HEK293 (cell line): ENCODE measurements around the gene PIP5K1C.

Experiments
- CTCF ChIA-PET: fragments of 350-600 bp; formaldehyde crosslinking; extraction: SDS; loops from one replicate; lab custom pipeline; 2021; ENCODE audit warnings: antibody characterized with exemption; lab: Yijun Ruan, JAX
- POLR2A ChIA-PET: fragments of 300-600 bp; formaldehyde crosslinking; extraction: SDS; loops from one replicate; lab custom pipeline; 2020; ENCODE audit warnings: antibody characterized with exemption, inconsistent platforms; lab: Yijun Ruan, JAX
- H3K27ac ChIP-seq: fragments of 200-500 bp; sonication (Bioruptor generic); 2 replicates; pipeline ENCODE4 v1.5.1; 2014; ENCODE audit warnings: low read depth, low read length, control low read depth, inconsistent platforms; ENCODE audit errors: extremely low read depth
- H3K36me3 ChIP-seq, 2 experiments: fragments of 200-500 bp in 1 of 2; sonication (Bioruptor generic) in 1 of 2; 1 replicate in 1 of 2; 2 replicates in 1 of 2; pipeline ENCODE4 v1.5.1; 2014 to 2017; ENCODE audit warnings: inconsistent platforms in 2 of 2, low read length in 2 of 2; ENCODE audit not compliant: control insufficient read depth in 2 of 2, insufficient read depth in 1 of 2
- H3K4me1 ChIP-seq: fragments of 200-500 bp; sonication (Bioruptor generic); 2 replicates; pipeline ENCODE4 v1.5.1; 2014; ENCODE audit warnings: mild to moderate bottlenecking, low read length, inconsistent platforms; ENCODE audit not compliant: control insufficient read depth, insufficient read depth
- H3K4me3 ChIP-seq: 2 replicates; pipeline ENCODE4 v1.5.1; 2011; ENCODE audit warnings: low read depth, mild to moderate bottlenecking, control low read depth, low read length, moderate library complexity
- H3K9me3 ChIP-seq: fragments of 200-500 bp; sonication (Bioruptor generic); 2 replicates; pipeline ENCODE4 v1.5.1; 2014; ENCODE audit warnings: low read depth, low read length, inconsistent platforms; ENCODE audit not compliant: control insufficient read depth, insufficient read depth
- EGR2 ChIP-seq: fragments of 450-650 bp; formaldehyde crosslinking; IDR thresholded peaks from 2 replicates; pipeline ENCODE4 v1.5.1; 2016; ENCODE audit warnings: low read depth, missing biosample characterization, missing genetic modification characterization
- KLF7 ChIP-seq: fragments of 450-650 bp; formaldehyde crosslinking; IDR thresholded peaks from 2 replicates; pipeline ENCODE4 v1.5.1; 2016; ENCODE audit warnings: missing biosample characterization, missing genetic modification characterization, borderline replicate concordance
- SCRT1 ChIP-seq: fragments of 450-650 bp; formaldehyde crosslinking; IDR thresholded peaks from 2 replicates; pipeline ENCODE4 v1.5.1; 2016; ENCODE audit warnings: missing biosample characterization, missing genetic modification characterization, borderline replicate concordance
- SCRT2 ChIP-seq: fragments of 450-650 bp; formaldehyde crosslinking; IDR thresholded peaks from 2 replicates; pipeline ENCODE4 v1.5.1; 2016; ENCODE audit warnings: missing biosample characterization, missing genetic modification characterization
- SP2 ChIP-seq: fragments of 450-650 bp; formaldehyde crosslinking; IDR thresholded peaks from 2 replicates; pipeline ENCODE4 v1.5.1; 2016; ENCODE audit warnings: missing biosample characterization, missing genetic modification characterization
- ZBTB48 ChIP-seq: fragments of 450-650 bp; formaldehyde crosslinking; IDR thresholded peaks from 2 replicates; pipeline ENCODE4 v1.5.1; 2016; ENCODE audit warnings: missing biosample characterization, missing genetic modification characterization
- ZFHX2 ChIP-seq: fragments of 450-650 bp; formaldehyde crosslinking; conservative IDR thresholded peaks from 2 replicates; pipeline ENCODE4 v1.5.1; 2016; ENCODE audit warnings: missing biosample characterization, missing genetic modification characterization
- ZNF133 ChIP-seq: fragments of 450-650 bp; formaldehyde crosslinking; IDR thresholded peaks from 2 replicates; pipeline ENCODE4 v1.5.1; 2016; ENCODE audit warnings: missing biosample characterization, missing genetic modification characterization
- ZNF391 ChIP-seq: fragments of 450-650 bp; formaldehyde crosslinking; IDR thresholded peaks from 2 replicates; pipeline ENCODE4 v1.5.1; 2016; ENCODE audit warnings: low read depth, missing biosample characterization, missing genetic modification characterization, borderline replicate concordance
- ZNF624 ChIP-seq: fragments of 450-650 bp; formaldehyde crosslinking; IDR thresholded peaks from 2 replicates; pipeline ENCODE4 v1.5.1; 2017; ENCODE audit warnings: missing biosample characterization, missing genetic modification characterization
- ZNF747 ChIP-seq: fragments of 450-650 bp; formaldehyde crosslinking; IDR thresholded peaks from 2 replicates; pipeline ENCODE4 v1.5.1; 2016; ENCODE audit warnings: missing biosample characterization, missing genetic modification characterization
- ZNF76 ChIP-seq: fragments of 450-650 bp; formaldehyde crosslinking; IDR thresholded peaks from 2 replicates; pipeline ENCODE4; 2016; ENCODE audit warnings: low read depth, missing biosample characterization, missing genetic modification characterization, borderline replicate concordance
- ZNF768 ChIP-seq: fragments of 450-650 bp; formaldehyde crosslinking; IDR thresholded peaks from 2 replicates; pipeline ENCODE4 v1.5.1; 2018; ENCODE audit warnings: missing biosample characterization, mild to moderate bottlenecking, missing genetic modification characterization
- ZSCAN30 ChIP-seq: fragments of 450-650 bp; IDR thresholded peaks from 2 replicates; pipeline ENCODE4 v1.5.1; 2018; ENCODE audit warnings: missing biosample characterization, mild to moderate bottlenecking, missing genetic modification characterization, moderate library complexity
- ZXDB ChIP-seq: fragments of 450-650 bp; formaldehyde crosslinking; IDR thresholded peaks from 2 replicates; pipeline ENCODE4 v1.5.1; 2016; ENCODE audit warnings: missing biosample characterization, missing genetic modification characterization
- TF ChIP-seq, protein P1 (sequence below): fragments of 450-650 bp; formaldehyde crosslinking; IDR thresholded peaks from 2 replicates; pipeline ENCODE4 v1.5.1; 2016; ENCODE audit warnings: missing biosample characterization, missing genetic modification characterization
- TF ChIP-seq, protein P2 (sequence below): fragments of 450-650 bp; formaldehyde crosslinking; conservative IDR thresholded peaks from 2 replicates; pipeline ENCODE4 v1.5.1; 2016; ENCODE audit warnings: low read depth, missing biosample characterization, missing genetic modification characterization
- TF ChIP-seq, protein P3 (sequence below): fragments of 450-650 bp; IDR thresholded peaks from 2 replicates; pipeline ENCODE4 v1.5.1; 2018; ENCODE audit warnings: missing biosample characterization, mild to moderate bottlenecking, missing genetic modification characterization
- TF ChIP-seq, protein P4 (sequence below): fragments of 450-650 bp; formaldehyde crosslinking; IDR thresholded peaks from 2 replicates; pipeline ENCODE4 v1.5.1; 2017; ENCODE audit warnings: missing biosample characterization, missing genetic modification characterization

Gene PIP5K1C

DNA sequence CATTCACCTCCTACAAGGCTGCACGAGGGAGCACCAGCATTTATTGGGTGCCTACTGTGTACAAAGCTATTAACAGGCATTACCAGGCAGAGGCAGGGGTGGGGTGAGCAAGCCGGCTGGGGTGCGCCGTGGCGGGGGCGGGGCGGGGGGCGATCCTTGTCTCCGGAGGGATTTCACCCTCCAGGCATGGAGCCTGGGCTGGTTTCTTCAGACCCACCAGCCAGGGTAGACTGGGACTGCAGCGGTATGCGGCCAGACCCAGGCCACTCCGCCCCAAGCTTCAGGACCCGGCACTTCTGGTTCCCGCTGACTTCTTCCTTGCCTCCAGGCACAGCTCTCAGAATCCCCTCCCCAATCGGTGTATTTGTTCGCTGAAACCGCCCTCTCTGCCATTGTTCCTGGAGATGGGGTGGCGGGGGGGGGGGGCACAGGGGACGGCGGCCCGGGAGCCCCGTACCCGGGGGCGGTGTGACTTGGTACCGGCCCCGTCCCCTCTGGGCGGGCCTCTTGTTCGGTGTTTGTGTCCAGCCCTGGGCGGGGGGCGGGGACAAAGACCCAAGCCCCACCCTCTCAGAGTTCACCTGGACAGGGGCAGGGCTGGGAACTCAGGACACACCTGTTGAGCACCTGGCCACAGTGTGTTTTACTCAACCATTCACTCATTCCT is 22.3 kb upstream of the PIP5K1C start:
- Histone ChIP-seq H3K36me3 (no peaks in the 10 kb centered on the region), H3K4me3 (no peak overlapping the region), H3K4me1 (no peaks in the 10 kb centered on the region), H3K27ac (no peak overlapping the region), H3K9me3 (no peaks in the 10 kb centered on the region)
- CTCF ChIA-PET: no interaction called here
- POLR2A ChIA-PET: no interaction called here
- TF ChIP-seq SCRT2: peak; percentile 93
- peak; percentile 70; the same call in 1 of the 2 replicates for TF ChIP-seq SCRT1
- peak; percentile 22 for TF ChIP-seq SP2
- TF ChIP-seq ZXDB (tag by site-specific recombination): no peak

DNA sequence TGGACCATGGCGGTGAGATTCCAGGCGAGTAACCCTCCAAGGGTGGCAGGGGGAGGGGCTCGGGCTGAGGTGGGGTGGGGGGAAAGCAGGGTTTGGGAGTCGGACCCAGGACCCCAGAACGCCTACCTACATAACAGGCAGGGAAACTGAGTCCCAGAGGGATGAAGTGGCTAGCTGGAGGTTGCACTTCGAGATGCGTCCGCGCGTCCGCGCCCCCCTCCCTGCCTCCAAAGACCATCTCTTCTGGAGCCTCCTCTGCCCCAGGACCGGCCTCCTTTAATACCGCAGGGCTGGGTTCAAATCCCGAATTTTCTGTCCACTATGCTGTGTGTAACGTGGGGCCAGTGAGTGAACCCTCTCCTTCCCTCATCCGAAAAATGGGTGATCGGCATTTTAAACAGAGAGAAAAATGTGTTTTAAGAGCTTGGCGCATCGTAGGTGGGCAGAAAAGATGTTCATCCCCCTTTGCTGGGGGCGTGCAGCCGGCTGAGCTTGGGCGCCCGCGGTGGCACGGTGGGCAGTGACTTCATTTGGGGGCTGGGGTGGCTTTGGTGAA is 21.7 kb upstream of the PIP5K1C start:
- no peak overlapping the region; the same call in 1 of the 2 replicates for H3K4me3 ChIP-seq
- TF ChIP-seq EGR2 (tag by site-specific recombination): peak; percentile 49
- TF ChIP-seq ZFHX2 (tag by site-specific recombination): peak; percentile 64
- TF ChIP-seq ZNF133: no peak
- TF ChIP-seq, all 188 proteins: peak for 2
- POLR2A ChIA-PET: no interaction called here
- Histone ChIP-seq H3K9me3 (no peaks in the 10 kb centered on the region), H3K4me1 (no peaks in the 10 kb centered on the region), H3K27ac (no peak overlapping the region), H3K36me3 (no peaks in the 10 kb centered on the region)
- CTCF ChIA-PET: no interaction called here

DNA sequence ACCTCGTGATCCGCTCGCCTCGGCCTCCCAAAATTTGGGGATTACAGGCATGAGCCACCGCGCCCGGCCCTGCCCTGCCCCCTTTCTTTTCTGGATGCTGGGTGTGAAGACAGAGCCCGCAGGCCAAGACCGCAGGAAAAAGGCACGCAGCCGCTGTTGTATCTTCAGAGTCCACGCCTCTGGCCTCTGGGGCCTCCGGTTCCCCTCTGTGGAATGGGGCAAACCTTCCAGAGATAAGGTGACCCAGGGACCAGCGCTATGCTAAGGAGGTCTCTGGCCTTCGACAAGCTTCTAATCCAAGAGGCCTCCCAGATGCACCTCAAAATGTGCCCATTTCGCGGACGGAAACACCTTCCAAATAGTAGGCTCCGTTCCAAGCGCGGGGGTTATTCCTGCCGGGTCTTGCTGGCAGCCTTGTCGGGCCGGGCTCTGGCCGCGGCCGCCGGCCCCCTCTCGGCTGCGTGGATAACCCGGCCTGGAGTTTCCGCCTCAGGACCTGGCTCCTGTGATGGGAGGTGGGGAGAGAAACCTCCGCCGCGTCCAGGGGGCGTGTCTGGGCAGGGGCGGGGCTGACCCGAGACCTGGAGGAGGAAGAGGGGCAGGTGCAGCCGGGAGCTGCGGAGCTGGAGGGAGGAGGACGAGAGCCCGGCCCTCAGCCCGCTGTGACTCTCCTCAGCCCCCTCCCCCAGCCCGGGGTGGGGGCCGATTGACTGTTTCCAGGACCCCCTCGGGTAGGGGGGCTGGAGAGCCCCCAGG is 21.0 kb upstream of the PIP5K1C start:
- Histone ChIP-seq H3K27ac (no peak overlapping the region), H3K4me1 (no peaks in the 10 kb centered on the region), H3K4me3 (no peak overlapping the region; the same call in none of the 2 replicates), H3K36me3 (no peaks in the 10 kb centered on the region), H3K9me3 (no peaks in the 10 kb centered on the region)
- ChIA-PET CTCF (interaction anchor here (0.5 to 1.4 kb wide), 3 partner anchors 10 to 351 kb away, joined by 3 read pairs; no protein-coding TSS in a partner anchor), POLR2A (no interaction called here)
- TF ChIP-seq, protein P1, sequence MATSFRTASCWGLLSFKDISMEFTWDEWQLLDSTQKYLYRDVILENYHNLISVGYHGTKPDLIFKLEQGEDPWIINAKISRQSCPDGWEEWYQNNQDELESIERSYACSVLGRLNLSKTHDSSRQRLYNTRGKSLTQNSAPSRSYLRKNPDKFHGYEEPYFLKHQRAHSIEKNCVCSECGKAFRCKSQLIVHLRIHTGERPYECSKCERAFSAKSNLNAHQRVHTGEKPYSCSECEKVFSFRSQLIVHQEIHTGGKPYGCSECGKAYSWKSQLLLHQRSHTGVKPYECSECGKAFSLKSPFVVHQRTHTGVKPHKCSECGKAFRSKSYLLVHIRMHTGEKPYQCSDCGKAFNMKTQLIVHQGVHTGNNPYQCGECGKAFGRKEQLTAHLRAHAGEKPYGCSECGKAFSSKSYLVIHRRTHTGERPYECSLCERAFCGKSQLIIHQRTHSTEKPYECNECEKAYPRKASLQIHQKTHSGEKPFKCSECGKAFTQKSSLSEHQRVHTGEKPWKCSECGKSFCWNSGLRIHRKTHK (tag by site-specific recombination): no peak
- TF ChIP-seq ZNF768 (tag by site-specific recombination): 0 out of 2 replicates have a peak, but pooled peaks have one; percentile 15
- TF ChIP-seq, protein P2, sequence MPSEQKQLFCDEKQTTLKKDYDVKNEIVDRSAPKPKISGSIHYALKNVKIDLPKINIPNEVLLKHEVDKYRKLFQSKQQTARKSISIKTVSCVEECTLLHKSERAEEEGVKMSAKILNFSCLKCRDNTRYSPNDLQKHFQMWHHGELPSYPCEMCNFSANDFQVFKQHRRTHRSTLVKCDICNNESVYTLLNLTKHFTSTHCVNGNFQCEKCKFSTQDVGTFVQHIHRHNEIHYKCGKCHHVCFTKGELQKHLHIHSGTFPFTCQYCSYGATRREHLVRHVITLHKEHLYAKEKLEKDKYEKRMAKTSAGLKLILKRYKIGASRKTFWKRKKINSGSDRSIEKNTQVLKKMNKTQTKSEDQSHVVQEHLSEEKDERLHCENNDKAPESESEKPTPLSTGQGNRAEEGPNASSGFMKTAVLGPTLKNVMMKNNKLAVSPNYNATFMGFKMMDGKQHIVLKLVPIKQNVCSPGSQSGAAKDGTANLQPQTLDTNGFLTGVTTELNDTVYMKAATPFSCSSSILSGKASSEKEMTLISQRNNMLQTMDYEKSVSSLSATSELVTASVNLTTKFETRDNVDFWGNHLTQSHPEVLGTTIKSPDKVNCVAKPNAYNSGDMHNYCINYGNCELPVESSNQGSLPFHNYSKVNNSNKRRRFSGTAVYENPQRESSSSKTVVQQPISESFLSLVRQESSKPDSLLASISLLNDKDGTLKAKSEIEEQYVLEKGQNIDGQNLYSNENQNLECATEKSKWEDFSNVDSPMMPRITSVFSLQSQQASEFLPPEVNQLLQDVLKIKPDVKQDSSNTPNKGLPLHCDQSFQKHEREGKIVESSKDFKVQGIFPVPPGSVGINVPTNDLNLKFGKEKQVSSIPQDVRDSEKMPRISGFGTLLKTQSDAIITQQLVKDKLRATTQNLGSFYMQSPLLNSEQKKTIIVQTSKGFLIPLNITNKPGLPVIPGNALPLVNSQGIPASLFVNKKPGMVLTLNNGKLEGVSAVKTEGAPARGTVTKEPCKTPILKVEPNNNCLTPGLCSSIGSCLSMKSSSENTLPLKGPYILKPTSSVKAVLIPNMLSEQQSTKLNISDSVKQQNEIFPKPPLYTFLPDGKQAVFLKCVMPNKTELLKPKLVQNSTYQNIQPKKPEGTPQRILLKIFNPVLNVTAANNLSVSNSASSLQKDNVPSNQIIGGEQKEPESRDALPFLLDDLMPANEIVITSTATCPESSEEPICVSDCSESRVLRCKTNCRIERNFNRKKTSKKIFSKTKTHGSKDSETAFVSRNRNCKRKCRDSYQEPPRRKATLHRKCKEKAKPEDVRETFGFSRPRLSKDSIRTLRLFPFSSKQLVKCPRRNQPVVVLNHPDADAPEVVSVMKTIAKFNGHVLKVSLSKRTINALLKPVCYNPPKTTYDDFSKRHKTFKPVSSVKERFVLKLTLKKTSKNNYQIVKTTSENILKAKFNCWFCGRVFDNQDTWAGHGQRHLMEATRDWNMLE (tag by site-specific recombination): no peak
- no peak for TF ChIP-seq ZBTB48 (tag by site-specific recombination)
- TF ChIP-seq, protein P3, sequence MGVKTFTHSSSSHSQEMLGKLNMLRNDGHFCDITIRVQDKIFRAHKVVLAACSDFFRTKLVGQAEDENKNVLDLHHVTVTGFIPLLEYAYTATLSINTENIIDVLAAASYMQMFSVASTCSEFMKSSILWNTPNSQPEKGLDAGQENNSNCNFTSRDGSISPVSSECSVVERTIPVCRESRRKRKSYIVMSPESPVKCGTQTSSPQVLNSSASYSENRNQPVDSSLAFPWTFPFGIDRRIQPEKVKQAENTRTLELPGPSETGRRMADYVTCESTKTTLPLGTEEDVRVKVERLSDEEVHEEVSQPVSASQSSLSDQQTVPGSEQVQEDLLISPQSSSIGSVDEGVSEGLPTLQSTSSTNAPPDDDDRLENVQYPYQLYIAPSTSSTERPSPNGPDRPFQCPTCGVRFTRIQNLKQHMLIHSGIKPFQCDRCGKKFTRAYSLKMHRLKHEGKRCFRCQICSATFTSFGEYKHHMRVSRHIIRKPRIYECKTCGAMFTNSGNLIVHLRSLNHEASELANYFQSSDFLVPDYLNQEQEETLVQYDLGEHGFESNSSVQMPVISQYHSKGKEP: peak; percentile 81
- TF ChIP-seq ZSCAN30 (tag by site-specific recombination): peak; percentile 94
- peak; percentile 76; the same call in 1 of the 2 replicates for TF ChIP-seq ZNF391
- TF ChIP-seq, protein P4, sequence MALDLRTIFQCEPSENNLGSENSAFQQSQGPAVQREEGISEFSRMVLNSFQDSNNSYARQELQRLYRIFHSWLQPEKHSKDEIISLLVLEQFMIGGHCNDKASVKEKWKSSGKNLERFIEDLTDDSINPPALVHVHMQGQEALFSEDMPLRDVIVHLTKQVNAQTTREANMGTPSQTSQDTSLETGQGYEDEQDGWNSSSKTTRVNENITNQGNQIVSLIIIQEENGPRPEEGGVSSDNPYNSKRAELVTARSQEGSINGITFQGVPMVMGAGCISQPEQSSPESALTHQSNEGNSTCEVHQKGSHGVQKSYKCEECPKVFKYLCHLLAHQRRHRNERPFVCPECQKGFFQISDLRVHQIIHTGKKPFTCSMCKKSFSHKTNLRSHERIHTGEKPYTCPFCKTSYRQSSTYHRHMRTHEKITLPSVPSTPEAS (tag by site-specific recombination): peak; percentile 58
- no peak for TF ChIP-seq ZNF624 (tag by site-specific recombination)
- peak; percentile 65 for TF ChIP-seq SP2
- peak; percentile 80 for TF ChIP-seq KLF7 (tag by site-specific recombination)
- TF ChIP-seq ZNF76: peak; percentile 72; the same call in 1 of the 2 replicates
- TF ChIP-seq ZNF747: no peak
